GM19438 (cell line): Measurements from ENCODE around the gene EMCN.
"Not testable (repeated sequence)": the region's sequence is repeated elsewhere in the genome, so short reads cannot be mapped to it uniquely, and the experiment has no call there.

Experiments used
- ATAC-seq: cut with Tn5 transposase; IDR thresholded peaks from one replicate; pipeline ENCODE4 v1.9.1; 2021; ENCODE audit warnings: low read depth; ENCODE audit not compliant: unreplicated experiment

EMCN gene

GRCh38 chr4:100391086-100391485 is 126.7 kb downstream of the EMCN start:
- no peak for ATAC-seq

DNA sequence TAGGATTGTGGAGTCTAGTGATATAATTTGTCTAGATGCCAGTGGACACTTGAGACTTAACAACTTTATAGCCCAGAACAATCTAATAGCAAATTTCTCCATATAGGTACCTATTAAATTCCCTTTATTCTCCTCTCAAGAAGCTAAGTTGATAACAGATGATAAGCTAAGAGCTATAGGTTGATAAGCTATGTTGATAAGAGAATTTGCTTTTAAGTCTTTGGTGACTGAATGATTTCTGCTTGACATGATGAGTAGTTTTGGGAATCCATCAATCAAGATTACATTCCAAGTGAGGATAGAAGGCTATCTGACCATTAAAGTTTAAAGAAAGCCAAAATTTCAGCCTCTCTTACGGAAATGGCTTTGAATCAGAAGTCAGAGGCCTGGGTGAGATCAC is 131.6 kb downstream of the EMCN start:
- ATAC-seq, result no peak

- not testable (repeated sequence) for ATAC-seq
Observed at GRCh38 chr4:100380401-100380800, 137.4 kb downstream of the EMCN start.

DNA sequence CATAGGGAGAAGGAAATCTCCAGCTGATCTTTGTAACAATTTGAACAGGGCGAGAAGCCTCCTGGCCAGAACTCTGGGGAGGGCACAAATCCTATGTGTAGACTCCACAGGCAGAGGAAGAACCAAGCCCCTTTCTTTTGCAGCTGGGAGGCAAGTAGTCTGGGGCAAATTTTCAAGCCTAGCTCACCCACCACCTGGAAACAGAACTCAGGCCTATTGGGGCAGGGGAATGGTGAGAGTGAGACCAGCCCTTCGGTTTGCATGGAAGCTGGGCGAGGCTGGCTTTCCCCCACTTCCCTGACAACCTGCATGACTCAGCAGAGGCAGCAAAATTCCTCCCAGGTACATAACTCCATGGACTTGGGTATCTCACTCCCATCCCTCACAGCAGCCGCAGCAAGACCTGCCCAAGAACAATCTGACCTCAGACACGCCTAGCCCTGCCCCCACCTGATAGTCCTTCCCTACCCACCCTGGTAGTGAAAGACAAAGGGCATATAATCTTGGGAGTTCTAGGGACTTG is 138.2 kb downstream of the EMCN start:
- ATAC-seq, result no peak

DNA sequence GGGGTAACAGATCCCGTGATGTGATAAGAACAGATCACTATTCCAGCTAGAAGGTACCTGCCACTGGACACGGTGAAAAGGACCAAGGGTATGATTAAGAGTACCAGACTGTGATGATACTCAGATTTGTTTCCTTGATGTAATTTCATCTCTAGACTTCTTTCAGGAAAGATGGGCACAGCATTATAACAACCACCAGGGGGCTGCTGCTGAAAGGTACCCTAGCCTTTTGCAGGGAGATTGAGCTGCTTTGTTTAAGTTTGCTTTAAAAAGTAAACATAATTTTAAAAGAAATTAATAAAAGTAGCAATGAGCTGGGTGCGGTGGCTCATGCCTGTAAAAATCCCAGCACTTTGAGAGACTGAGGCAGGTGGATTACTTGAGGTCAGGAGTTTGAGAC is 145.4 kb downstream of the EMCN start:
- ATAC-seq, result no peak

GRCh38 chr4:100369871-100370270 is 148.0 kb downstream of the EMCN start:
- no peak for ATAC-seq

DNA sequence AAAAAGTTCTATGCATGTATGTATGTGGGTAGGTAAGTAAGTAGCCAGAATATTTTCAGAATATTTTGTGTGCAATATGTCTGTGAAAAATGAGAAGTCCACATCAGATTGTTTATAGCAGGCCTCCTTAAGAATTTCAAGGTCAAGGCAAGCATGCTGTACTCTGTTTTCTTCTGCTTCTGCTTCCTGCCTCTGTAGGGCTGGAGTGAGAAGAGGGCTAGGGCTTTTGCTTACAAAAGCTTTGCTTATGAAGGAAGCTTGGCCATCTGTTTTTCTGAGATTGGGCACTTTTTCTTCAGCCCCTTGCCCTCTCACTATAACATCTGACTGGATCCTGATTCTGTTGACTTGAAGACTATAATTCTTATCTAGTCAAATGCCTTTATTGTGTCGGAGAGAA is 150.4 kb downstream of the EMCN start:
- no peak for ATAC-seq

DNA sequence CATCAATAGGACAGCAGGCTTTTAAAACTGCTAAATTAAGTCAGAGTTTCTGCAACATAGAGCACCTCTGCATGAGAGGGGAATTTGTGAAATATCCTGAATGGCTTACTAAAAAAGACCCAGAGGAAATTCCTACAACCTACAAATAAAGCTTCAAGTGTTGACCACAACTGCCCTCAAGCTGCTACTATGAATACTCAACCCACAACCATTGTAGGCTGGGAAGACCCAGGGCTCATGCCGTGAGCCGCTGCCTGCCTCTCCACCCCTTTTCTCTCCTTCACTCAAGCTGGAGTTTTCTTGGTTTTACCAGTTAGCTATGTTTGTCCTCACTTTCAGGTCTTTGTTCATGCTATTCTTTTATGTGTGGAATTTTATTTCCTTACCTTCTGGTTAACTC is 151.6 kb downstream of the EMCN start:
- no peak for ATAC-seq

DNA sequence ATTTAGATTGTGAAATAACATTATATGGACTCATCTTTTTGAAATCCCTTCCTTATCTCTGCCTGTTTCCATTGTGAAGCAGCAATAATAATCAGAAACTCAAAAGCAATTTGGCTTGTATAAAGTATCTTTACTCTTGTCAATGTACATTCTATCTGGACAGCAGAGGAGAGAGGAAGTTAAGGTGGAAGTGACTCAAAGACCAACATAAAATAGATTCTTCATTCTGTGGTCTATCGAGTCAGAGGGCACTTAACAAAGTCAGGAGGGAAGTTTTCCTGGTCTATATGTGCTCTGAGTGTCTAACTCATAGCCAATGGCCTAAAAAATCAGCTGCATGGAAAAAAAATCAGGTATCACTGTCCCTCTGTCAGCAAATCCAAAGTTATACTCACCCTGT is 155.5 kb downstream of the EMCN start:
- no peak for ATAC-seq

DNA sequence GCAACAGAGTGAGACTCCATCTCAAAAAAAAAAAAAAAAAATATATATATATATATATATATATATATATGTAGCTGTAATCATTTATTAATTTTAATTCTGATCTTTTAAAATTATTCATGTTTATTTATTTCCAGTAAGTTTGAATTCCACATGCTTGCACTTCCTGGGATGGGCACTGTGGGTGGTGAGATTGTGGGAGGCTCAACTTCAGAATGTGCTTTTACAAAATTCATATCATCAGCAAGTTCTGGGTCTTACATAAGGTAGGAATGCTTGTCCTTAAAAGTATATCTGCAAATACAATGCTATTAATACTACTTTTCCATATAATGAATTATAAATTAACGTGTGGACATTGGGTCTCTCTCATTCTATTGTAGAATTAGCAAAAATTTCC is 156.5 kb downstream of the EMCN start:
- no peak for ATAC-seq

GRCh38 chr4:100360211-100360610 is 157.6 kb downstream of the EMCN start:
- no peak for ATAC-seq

GRCh38 chr4:100359441-100359840 is 158.4 kb downstream of the EMCN start:
- no peak for ATAC-seq

DNA sequence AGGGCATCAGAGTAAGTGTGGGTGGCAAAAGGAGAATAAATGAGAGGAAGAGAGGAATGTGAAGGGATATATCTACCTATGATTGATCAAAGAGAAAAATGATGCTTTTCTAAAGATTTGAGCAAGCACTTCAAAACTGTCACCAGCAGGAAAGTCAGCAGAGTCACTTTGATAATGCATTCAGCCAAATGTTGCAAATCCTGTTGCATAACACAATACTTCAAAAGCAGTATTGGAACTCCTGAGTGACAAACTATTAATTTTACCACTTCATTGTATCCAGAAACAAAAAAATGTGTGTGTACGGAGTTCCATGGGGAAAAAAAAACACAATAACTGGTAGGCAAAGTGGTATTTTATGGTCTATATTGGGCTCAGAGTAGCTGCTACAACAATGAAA is 160.3 kb downstream of the EMCN start:
- no peak for ATAC-seq

GRCh38 chr4:100356172-100356571 is 161.7 kb downstream of the EMCN start:
- no peak for ATAC-seq

DNA sequence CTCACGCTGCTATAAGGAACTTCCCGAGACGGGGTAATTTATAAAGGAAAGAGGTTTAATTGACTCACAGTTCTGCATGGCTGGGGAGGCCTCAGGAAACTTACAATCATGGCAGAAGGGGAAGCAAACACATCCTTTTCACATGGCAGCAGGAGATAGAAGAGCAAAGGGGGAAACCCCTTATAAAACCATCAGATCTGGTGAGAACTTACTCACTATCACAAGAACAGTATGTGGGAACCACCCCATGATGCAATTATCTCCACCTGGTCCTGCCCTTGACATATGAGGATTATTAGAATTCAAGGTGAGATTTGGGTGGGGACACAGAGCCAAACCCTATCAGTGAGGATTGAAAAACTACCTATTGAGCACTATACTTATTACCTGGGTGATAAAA is 165.5 kb downstream of the EMCN start:
- ATAC-seq, result not testable (repeated sequence)

DNA sequence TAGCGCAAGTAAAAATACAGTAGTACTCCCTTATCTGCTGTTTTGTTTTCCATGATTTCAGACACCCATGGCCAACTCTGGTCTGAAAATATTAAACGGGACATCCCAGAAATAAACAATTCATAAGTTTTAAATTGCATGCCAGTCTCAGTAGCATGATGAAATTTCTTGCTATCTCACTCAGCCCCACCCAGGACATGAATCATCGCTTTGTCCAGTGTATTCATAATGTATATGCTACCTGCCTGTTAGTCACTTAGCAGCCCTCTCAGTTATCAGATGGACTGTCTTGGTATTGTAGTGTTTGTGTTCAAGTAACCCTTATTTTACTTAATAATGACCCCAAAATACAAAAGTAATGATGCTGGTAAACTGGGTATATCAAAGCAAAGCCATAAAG is 169.3 kb downstream of the EMCN start:
- no peak for ATAC-seq

DNA sequence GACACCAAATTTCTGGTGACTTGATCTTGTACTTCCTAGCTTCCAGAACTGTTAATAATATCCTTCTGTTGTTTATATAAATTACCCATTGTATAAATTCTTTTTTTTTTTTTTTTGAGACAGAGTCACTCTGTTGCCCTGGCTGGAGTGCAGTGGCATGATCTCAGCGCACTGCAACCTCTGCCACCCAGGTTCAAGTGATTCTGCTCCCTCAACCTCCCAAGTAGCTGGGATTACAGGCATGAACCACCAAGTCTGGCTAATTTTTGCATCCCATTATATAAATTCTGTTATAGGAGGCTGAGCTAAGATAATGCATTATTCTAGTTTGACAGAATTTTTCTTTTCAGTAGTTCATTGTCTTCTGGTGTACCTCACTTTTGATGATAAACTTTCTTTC is 170.6 kb downstream of the EMCN start:
- no peak for ATAC-seq

DNA sequence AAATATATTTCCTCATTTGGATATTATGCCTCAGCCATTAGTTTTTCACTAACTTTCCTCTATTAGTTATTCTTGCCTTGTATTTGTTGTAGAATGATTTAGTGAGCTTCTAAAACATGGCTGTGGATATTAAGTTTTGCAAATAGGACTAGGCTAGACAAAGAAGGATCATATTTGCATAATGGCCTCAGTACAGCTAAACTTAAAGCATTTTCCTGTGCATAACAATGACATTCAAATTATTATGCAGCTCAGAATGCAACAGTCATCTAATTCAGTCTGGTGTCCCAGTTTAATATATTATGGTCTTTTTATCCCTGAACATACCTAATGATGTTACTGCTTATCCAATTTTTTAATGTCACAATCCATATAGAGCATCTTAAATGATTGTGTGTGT is 172.2 kb downstream of the EMCN start:
- no peak for ATAC-seq
